ENCODE measurements around the gene LMAN1L.

GRCh38 chr15:74799255-74799855 is 13.3 kb upstream of the LMAN1L start:
- TF ChIP-seq CTCF (IDR thresholded peaks at IDR 0.05): no peak
- TF ChIP-seq POLR2A (IDR thresholded peaks at IDR 0.05): no peak
